IMR-90 (cell line): ENCODE measurements around the gene CLIC2. TPM values are rescaled to one million over a fixed set of nuclear protein-coding genes. Genes with fewer than 3 reads are reported as not detected.

Experiments
- ATAC-seq: fragments of 200-7000 bp; cut with Tn5 transposase; 2 replicates; pipeline ENCODE4 v1.9.1; 2020; ENCODE audit warnings: low read depth, mild to moderate bottlenecking, moderate library complexity
- BruUV-seq: library from RNA; stranded (reverse); fragments of 400-500 nt; replicated peaks from 2 replicates; lab custom pipeline; 2021; lab: Mats Ljungman, UMichigan
- CTCF ChIA-PET: fragments of 300-600 bp; formaldehyde crosslinking; extraction: SDS; loops from one replicate; lab custom pipeline; 2021; ENCODE audit warnings: antibody characterized with exemption; lab: Yijun Ruan, JAX
- POLR2A ChIA-PET: fragments of 300-600 bp; sonication (Branson Sonifier 250); formaldehyde crosslinking; loops from one replicate; lab custom pipeline; 2022; ENCODE audit warnings: antibody characterized with exemption; ENCODE audit not compliant: unreplicated experiment; lab: Charles Lee
- DNase-seq: peaks from one replicate; pipeline ENCODE4 v3.0.0; 2013
- H2AFZ ChIP-seq: replicated peaks from 2 replicates; pipeline ENCODE3; 2013; ENCODE audit warnings: low read length, mild to moderate bottlenecking; ENCODE audit not compliant: poor library complexity
- H2AK5ac ChIP-seq: 2 replicates; pipeline ENCODE4 v1.6.1; 2013; ENCODE audit warnings: low read depth, low read length, inconsistent platforms
- H2AK9ac ChIP-seq: replicated peaks from 2 replicates; pipeline ENCODE3; 2013; ENCODE audit warnings: mild to moderate bottlenecking, low read depth, low read length, moderate library complexity; ENCODE audit not compliant: poor library complexity
- H2BK120ac ChIP-seq: 2 replicates; pipeline ENCODE4 v1.6.1; 2013; ENCODE audit warnings: low read depth, low read length, inconsistent platforms
- H2BK15ac ChIP-seq: 3 replicates; pipeline ENCODE4 v1.6.1; 2013; ENCODE audit warnings: low read depth, low read length, inconsistent platforms
- H2BK20ac ChIP-seq: 2 replicates; pipeline ENCODE4 v1.6.1; 2013; ENCODE audit warnings: low read depth, mild to moderate bottlenecking, inconsistent platforms, low read length, moderate library complexity
- H2BK5ac ChIP-seq: 2 replicates; pipeline ENCODE4 v1.6.1; 2013; ENCODE audit warnings: mild to moderate bottlenecking, low read depth, low read length, inconsistent platforms; ENCODE audit not compliant: poor library complexity, severe bottlenecking
- H3K14ac ChIP-seq: replicated peaks from 2 replicates; pipeline ENCODE4 v1.6.1; 2013; ENCODE audit warnings: low read depth, low read length, inconsistent platforms
- H3K18ac ChIP-seq: 2 replicates; pipeline ENCODE4 v1.6.1; 2013; ENCODE audit warnings: low read depth, low read length, control low read depth
- H3K23ac ChIP-seq: 2 replicates; pipeline ENCODE4 v1.6.1; 2013; ENCODE audit warnings: low read depth, low read length, inconsistent platforms
- H3K27ac ChIP-seq: 2 replicates; pipeline ENCODE4 v1.5.1; 2013; ENCODE audit warnings: mild to moderate bottlenecking, control low read depth, low read length; ENCODE audit not compliant: insufficient read depth
- H3K27me3 ChIP-seq: 2 replicates; pipeline ENCODE4 v1.6.1; 2013; ENCODE audit warnings: low read length; ENCODE audit not compliant: control insufficient read depth, insufficient read depth
- H3K36me3 ChIP-seq: 2 replicates; pipeline ENCODE4 v1.6.1; 2013; ENCODE audit warnings: low read length, mixed read lengths; ENCODE audit not compliant: control insufficient read depth, insufficient read depth
- H3K4ac ChIP-seq: 2 replicates; pipeline ENCODE4 v1.6.1; 2013; ENCODE audit warnings: low read depth, low read length, inconsistent platforms
- H3K4me1 ChIP-seq: 2 replicates; pipeline ENCODE4 v1.6.1; 2013; ENCODE audit warnings: low read length, mixed read lengths; ENCODE audit not compliant: control insufficient read depth, insufficient read depth
- H3K4me2 ChIP-seq: 2 replicates; pipeline ENCODE4 v1.6.1; 2013; ENCODE audit warnings: low read depth, mild to moderate bottlenecking, control low read depth, low read length, moderate library complexity
- H3K4me3 ChIP-seq: 2 replicates; pipeline ENCODE4 v1.5.1; 2013; ENCODE audit warnings: low read depth, mild to moderate bottlenecking, control low read depth, low read length, moderate library complexity; ENCODE audit not compliant: insufficient read depth
- H3K56ac ChIP-seq: 2 replicates; pipeline ENCODE4 v1.6.1; 2013; ENCODE audit warnings: low read length, inconsistent platforms; ENCODE audit not compliant: insufficient read depth; ENCODE audit errors: extremely low read depth
- H3K79me1 ChIP-seq, 2 experiments: 2 replicates each; pipeline ENCODE4 v1.6.1; 2013; ENCODE audit warnings: low read length in 2 of 2, inconsistent platforms in 1 of 2, low read depth in 1 of 2
- H3K9ac ChIP-seq: 2 replicates; pipeline ENCODE4 v1.6.1; 2013; ENCODE audit warnings: low read depth, low read length, control low read depth
- H3K9me1 ChIP-seq: 2 replicates; pipeline ENCODE4 v1.6.1; 2013; ENCODE audit warnings: low read length, inconsistent platforms; ENCODE audit not compliant: insufficient read depth
- H3K9me3 ChIP-seq: 2 replicates; pipeline ENCODE4 v1.6.1; 2013; ENCODE audit warnings: low read length; ENCODE audit not compliant: control insufficient read depth, insufficient read depth
- H4K20me1 ChIP-seq: 2 replicates; pipeline ENCODE4 v1.6.1; 2013; ENCODE audit warnings: low read length, inconsistent platforms; ENCODE audit not compliant: insufficient read depth
- H4K5ac ChIP-seq: 2 replicates; pipeline ENCODE4 v1.6.1; 2013; ENCODE audit warnings: mild to moderate bottlenecking, low read depth, low read length, control low read depth
- H4K8ac ChIP-seq, 2 experiments: 2 replicates each; pipeline ENCODE4 v1.6.1; 2013; ENCODE audit warnings: low read depth in 2 of 2, low read length in 2 of 2, control low read depth in 1 of 2, inconsistent platforms in 1 of 2
- H4K91ac ChIP-seq: 2 replicates; pipeline ENCODE4 v1.6.1; 2013; ENCODE audit warnings: low read depth, low read length, inconsistent platforms; ENCODE audit not compliant: insufficient read depth
- CEBPB ChIP-seq: IDR thresholded peaks from 2 replicates; pipeline ENCODE4 v1.6.1; 2012; ENCODE audit warnings: low read depth, low read length, improper control_type of control experiment
- CHD1 ChIP-seq: IDR thresholded peaks from 2 replicates; pipeline ENCODE4 v1.6.1; 2012; ENCODE audit warnings: low read depth, low read length, improper control_type of control experiment
- NFE2L2 ChIP-seq: fragments of 150-350 bp; IDR thresholded peaks from 2 replicates; pipeline ENCODE4 v1.6.1; 2016; ENCODE audit warnings: low read depth, mild to moderate bottlenecking, low read length
- SMC3 ChIP-seq: fragments of 150-350 bp; IDR thresholded peaks from 2 replicates; pipeline ENCODE4 v1.6.1; 2016; ENCODE audit warnings: low read depth, mild to moderate bottlenecking, antibody characterized with exemption, low read length, moderate library complexity
- WGBS, 2 experiments: methylation state at CpG; one replicate each; pipeline versions ENCODE4 v1.1.5 to v1.1.7; 2013; ENCODE audit warnings: missing lambda C conversion rate in 2 of 2; ENCODE audit not compliant: insufficient read length in 1 of 2; ENCODE audit errors: extremely low coverage in 2 of 2; 5-methylcytosine and 5-hydroxymethylcytosine counted together
- dilution Hi-C: fragments of 300-500 bp; cut with HindIII; formaldehyde crosslinking; loops from one replicate; pipeline ENCODE4 v1.14.3; 2018; ENCODE audit warnings: low sequenced_read_pairs; ENCODE audit not compliant: unreplicated experiment
- in situ Hi-C: fragments of 300-500 bp; cut with MboI; formaldehyde crosslinking; loops from 3 replicates; pipeline ENCODE4 v1.14.3; 2019; ENCODE audit warnings: low sequenced_read_pairs, inconsistent platforms, mixed read lengths
- intact Hi-C: fragments of 100-400 bp; cut with micrococcal nuclease; formaldehyde crosslinking; loops from 2 replicates; pipeline ENCODE4 v1.10.0; 2022
- polyA plus RNA-seq, 3 experiments: library from polyadenylated mRNA; depleted of rRNA; stranded (reverse); fragments of >200 nt; gene quantifications; 2 replicates each; pipeline ENCODE4 v1.2.3, GENCODE V29; 2012; ENCODE audit warnings: low replicate concordance in 1 of 3
- total RNA-seq: library from RNA; depleted of rRNA; stranded (reverse); fragments of >200 nt; gene quantifications from 2 replicates; pipeline ENCODE4 v1.2.3, GENCODE V29; 2012

Gene CLIC2
- total and polyA plus RNA-seq, 2 of the 4 experiments (the other 2 are of a cell fraction): 0.07 to 0.18 TPM

DNA sequence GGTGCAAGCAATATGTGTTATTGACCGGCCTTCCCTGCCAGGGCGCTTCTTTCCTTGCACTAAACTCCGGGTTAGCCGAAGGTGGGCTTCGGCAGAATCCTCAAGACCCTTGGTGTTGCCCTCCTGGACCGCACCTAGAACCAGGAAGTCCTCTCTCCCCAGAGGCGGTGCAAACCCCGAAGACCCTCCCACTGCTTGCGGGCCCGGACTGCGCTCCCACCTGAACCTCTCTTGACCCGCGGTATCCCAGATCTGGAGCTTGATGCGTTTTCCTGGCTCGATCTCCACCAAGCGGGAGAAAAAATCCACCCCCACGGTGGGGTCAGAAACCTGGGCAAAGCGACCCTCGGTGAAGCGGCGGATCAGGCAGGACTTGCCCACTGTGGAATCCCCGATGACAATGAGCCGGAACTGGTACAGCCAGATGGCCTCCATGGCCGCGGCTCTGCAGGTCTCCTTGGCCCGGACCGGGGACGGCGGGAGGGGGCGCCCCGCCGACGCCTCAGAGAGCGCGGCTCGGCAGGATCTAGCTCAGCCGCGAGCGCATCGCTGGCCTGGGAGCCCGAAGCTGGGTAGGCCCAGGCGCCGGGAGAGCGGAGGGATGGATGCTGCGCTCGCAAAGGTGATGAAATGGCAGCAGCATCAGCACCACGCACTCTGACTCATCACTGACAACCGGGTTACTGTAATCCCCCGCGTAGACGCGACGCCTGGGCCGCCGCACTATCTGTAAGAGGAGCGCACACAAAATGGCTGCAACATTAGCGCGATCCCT lies 70.4 kb downstream of the CLIC2 start, which contains the start of gene RAB39B (continued):
- TF ChIP-seq CHD1: no peak

DNA sequence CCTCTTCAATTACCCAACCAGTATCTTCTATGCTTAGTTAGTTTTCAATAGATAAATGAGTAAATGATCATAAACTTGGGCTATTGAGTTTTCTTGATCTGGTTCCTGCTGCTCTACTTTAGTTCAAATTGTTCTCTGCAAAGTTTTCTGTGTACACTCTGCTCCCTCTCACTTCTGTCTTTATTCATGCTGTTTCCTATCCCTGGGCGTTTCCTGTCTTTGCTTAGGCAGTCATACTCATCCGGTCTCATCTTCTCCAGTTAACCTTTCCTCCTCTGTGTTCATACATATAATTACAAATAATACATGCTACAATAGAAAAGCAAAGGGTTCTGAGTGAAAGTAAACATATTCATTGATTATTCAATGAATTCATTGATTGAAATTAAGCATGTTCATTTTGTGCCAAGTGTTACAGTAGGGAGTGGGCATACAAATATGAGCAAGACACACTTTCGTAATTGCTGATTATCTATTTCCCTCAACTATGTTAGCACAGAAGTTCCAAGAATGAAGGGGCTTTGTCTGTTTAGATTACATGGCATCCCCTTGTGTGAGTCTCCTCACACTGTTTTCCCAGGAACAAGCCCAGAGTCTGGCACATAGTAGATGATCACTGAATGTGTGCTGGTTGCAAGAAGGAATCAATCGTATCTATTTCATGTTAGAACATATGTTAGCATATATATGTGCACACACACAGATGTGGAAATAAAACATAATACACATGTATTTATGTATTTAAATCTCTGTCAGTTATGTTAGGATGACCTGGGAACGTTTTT lies 71.3 kb downstream of the CLIC2 start:
- TF ChIP-seq CEBPB: no peak
- TF ChIP-seq SMC3: no peak
- TF ChIP-seq NFE2L2: no peak
- H3K56ac ChIP-seq: no peak overlapping the region
- no peak overlapping the region for H3K4ac ChIP-seq
- in situ Hi-C loops (no loop called here), dilution Hi-C loops (no loop called here), intact Hi-C loops (no loop called here)
- DNase-seq (no peak), ATAC-seq (no peak)
- no peaks in the 10 kb centered on the region for H3K9me1 ChIP-seq
- no peaks in the 10 kb centered on the region for H3K79me1 ChIP-seq
- H2AFZ ChIP-seq: no peak overlapping the region
- no peak overlapping the region for H2BK120ac ChIP-seq
- no peak overlapping the region for H3K4me2 ChIP-seq
- ChIA-PET POLR2A (no interaction called here), CTCF (no interaction called here)
- BruUV-seq: no TSS peak
- H3K18ac ChIP-seq: no peak overlapping the region
- no peak overlapping the region for H4K8ac ChIP-seq
- no peaks in the 10 kb centered on the region for H3K27me3 ChIP-seq
- H3K4me3 ChIP-seq: no peak overlapping the region
- no peak overlapping the region for H2BK5ac ChIP-seq
- no peak overlapping the region for H3K14ac ChIP-seq
- no peaks in the 10 kb centered on the region for H3K4me1 ChIP-seq
- H2AK9ac ChIP-seq: no peak overlapping the region
- no peak overlapping the region for H3K23ac ChIP-seq
- WGBS, 2 experiments: no CpG with 5 or more reads among the region's 5 CpGs
- no peak overlapping the region for H2AK5ac ChIP-seq
- H2BK15ac ChIP-seq: no peak overlapping the region
- no peaks in the 10 kb centered on the region for H4K20me1 ChIP-seq
- H4K91ac ChIP-seq: no peak overlapping the region
- H3K9me3 ChIP-seq: peaks cover 2% of the 10 kb centered on the region; the same call in 1 of the 2 replicates
- H3K9ac ChIP-seq: no peak overlapping the region
- no peak overlapping the region for H3K27ac ChIP-seq
- no peak overlapping the region for H4K5ac ChIP-seq
- no peak overlapping the region for H2BK20ac ChIP-seq
- no peaks in the 10 kb centered on the region for H3K36me3 ChIP-seq
